Endothelial cell of umbilical vein (primary cell): ENCODE results near the gene FMNL1. TPM values are rescaled to one million over a fixed set of nuclear protein-coding genes. Genes with fewer than 3 reads are reported as not detected.

Source experiments
- BruUV-seq: library from RNA; stranded (reverse); fragments of 400-500 nt; replicated peaks from 2 replicates; lab custom pipeline; 2021; lab: Mats Ljungman, UMichigan
- CTCF ChIA-PET: fragments of 300-600, 350-600 bp; sonication (Branson Sonifier 250); formaldehyde crosslinking; loops from one replicate; lab custom pipeline; 2021; ENCODE audit warnings: antibody characterized with exemption, inconsistent platforms; lab: Charles Lee
- POLR2A ChIA-PET: fragments of 300-600, 350-600 bp; sonication (Branson Sonifier 250); formaldehyde crosslinking; loops from one replicate; lab custom pipeline; 2021; ENCODE audit warnings: antibody characterized with exemption, inconsistent platforms; lab: Charles Lee
- DNase-seq: peaks from one replicate; pipeline ENCODE4 v3.0.0-alpha.2; 2011; ENCODE audit warnings: low read depth, low spot score
- FAIRE-seq: peaks from 2 replicates; lab custom pipeline; 2011; peaks lifted over from hg19 to GRCh38; lab: Jason Lieb, UNC
- H2AFZ ChIP-seq: 2 replicates; pipeline ENCODE4 v1.6.0; 2012; ENCODE audit warnings: low read depth, low read length, control low read depth, inconsistent platforms
- H3K27ac ChIP-seq: 2 replicates; pipeline ENCODE4 v1.5.1; 2011; ENCODE audit warnings: low read depth, mild to moderate bottlenecking, control low read depth, low read length, moderate library complexity; ENCODE audit not compliant: insufficient read depth
- H3K27me3 ChIP-seq, 2 experiments: 2 replicates each; pipeline versions ENCODE4 v1.6.0 to v1.6.1; 2011; ENCODE audit warnings: low read length in 2 of 2, mixed read lengths in 1 of 2; ENCODE audit not compliant: control insufficient read depth in 2 of 2, insufficient read depth in 2 of 2
- H3K36me3 ChIP-seq, 2 experiments: 2 replicates in 1 of 2; 3 replicates in 1 of 2; pipeline ENCODE4 v1.5.1; 2011; ENCODE audit warnings: low read length in 2 of 2, mild to moderate bottlenecking in 1 of 2, moderate library complexity in 1 of 2; ENCODE audit not compliant: control insufficient read depth in 2 of 2, insufficient read depth in 2 of 2; ENCODE audit errors: extremely low read depth in 1 of 2
- H3K4me1 ChIP-seq: 3 replicates; pipeline ENCODE4 v1.5.1; 2011; ENCODE audit warnings: mild to moderate bottlenecking, low read length; ENCODE audit not compliant: control insufficient read depth, insufficient read depth; ENCODE audit errors: extremely low read depth
- H3K4me2 ChIP-seq: 2 replicates; pipeline ENCODE4 v1.6.1; 2011; ENCODE audit warnings: low read length, control low read depth, mixed read lengths; ENCODE audit not compliant: insufficient read depth
- H3K4me3 ChIP-seq, 3 experiments: fragments of 200-600 bp in 1 of 3; sonication (generic), shearing (Covaris generic) in 1 of 3; replicated peaks in 1 of 3; 2 replicates each; pipeline ENCODE4 v1.5.1; 2011 to 2016; ENCODE audit warnings: control low read depth in 3 of 3, low read length in 3 of 3, mild to moderate bottlenecking in 2 of 3, inconsistent platforms in 1 of 3, low read depth in 1 of 3, moderate library complexity in 1 of 3; ENCODE audit not compliant: insufficient read depth in 1 of 3
- H3K79me2 ChIP-seq: 2 replicates; pipeline ENCODE4 v1.6.0; 2012; ENCODE audit warnings: low read length, inconsistent platforms; ENCODE audit not compliant: control insufficient read depth, insufficient read depth
- H3K9ac ChIP-seq: replicated peaks from 2 replicates; pipeline ENCODE3; 2011; ENCODE audit warnings: low read length, control low read depth; ENCODE audit not compliant: insufficient read depth; ENCODE audit errors: extremely low read depth
- H3K9me1 ChIP-seq: replicated peaks from 3 replicates; pipeline ENCODE4 v1.6.0; 2011; ENCODE audit warnings: mild to moderate bottlenecking, low read length; ENCODE audit not compliant: control insufficient read depth, insufficient read depth; ENCODE audit errors: extremely low read depth
- H3K9me3 ChIP-seq: replicated peaks from 2 replicates; pipeline ENCODE4 v1.5.1; 2012; ENCODE audit warnings: low read length, inconsistent platforms; ENCODE audit not compliant: control insufficient read depth, insufficient read depth
- H4K20me1 ChIP-seq: replicated peaks from 2 replicates; pipeline ENCODE3; 2011; ENCODE audit warnings: mild to moderate bottlenecking, low read length; ENCODE audit not compliant: control insufficient read depth, insufficient read depth; ENCODE audit errors: extremely low read depth
- CTCF ChIP-seq, 2 donors: IDR thresholded peaks; 1 replicate in 1 of 2; 2 replicates in 1 of 2; pipeline ENCODE4 v1.5.1; 2011; ENCODE audit warnings: low read length in 2 of 2, mild to moderate bottlenecking in 2 of 2, moderate library complexity in 2 of 2, control low read depth in 1 of 2, inconsistent platforms in 1 of 2, low read depth in 1 of 2; ENCODE audit not compliant: insufficient read depth in 1 of 2; ENCODE audit errors: extremely low read depth in 1 of 2
- EZH2 ChIP-seq: IDR thresholded peaks from 2 replicates; pipeline ENCODE4 v1.6.1; 2012; ENCODE audit warnings: borderline replicate concordance, low read depth, mild to moderate bottlenecking, moderate library complexity, low read length, inconsistent platforms; ENCODE audit not compliant: severe bottlenecking
- FOS ChIP-seq: IDR thresholded peaks from 2 replicates; pipeline ENCODE4 v1.6.1; 2011; ENCODE audit warnings: mild to moderate bottlenecking, low read length, moderate library complexity, borderline replicate concordance; ENCODE audit not compliant: insufficient read depth
- GATA2 ChIP-seq: IDR thresholded peaks from 2 replicates; pipeline ENCODE4 v1.7.0; 2011; ENCODE audit warnings: low read depth, mild to moderate bottlenecking, moderate library complexity, mixed read lengths, low read length; ENCODE audit not compliant: insufficient read length, insufficient read depth
- JUN ChIP-seq: IDR thresholded peaks from 2 replicates; pipeline ENCODE4 v1.6.1; 2011; ENCODE audit warnings: borderline replicate concordance, low read depth; ENCODE audit not compliant: insufficient read length, insufficient read depth
- MAX ChIP-seq: IDR thresholded peaks from 2 replicates; pipeline ENCODE4 v1.6.1; 2011; ENCODE audit not compliant: insufficient read depth, insufficient read length
- MYC ChIP-seq: IDR thresholded peaks from one replicate; pipeline ENCODE4 v1.6.1; 2011; ENCODE audit warnings: mild to moderate bottlenecking, low read depth, low read length
- POLR2A ChIP-seq: IDR thresholded peaks from 2 replicates; pipeline ENCODE4 v1.6.1; 2012; ENCODE audit warnings: low read depth, mild to moderate bottlenecking, control low read depth, low read length
- POLR2AphosphoS5 ChIP-seq: IDR thresholded peaks from 2 replicates; pipeline ENCODE4 v1.6.1; 2012; ENCODE audit warnings: low read depth, mild to moderate bottlenecking, control low read depth, low read length, moderate library complexity; ENCODE audit not compliant: insufficient read depth
- dilution Hi-C: fragments of 300-500 bp; cut with MboI; formaldehyde crosslinking; loops from one replicate; pipeline ENCODE4 v1.15.0; 2019; ENCODE audit warnings: low sequenced_read_pairs; ENCODE audit not compliant: extremely low pct_ligation_motif_present
- intact Hi-C: fragments of 100-400 bp; cut with micrococcal nuclease; formaldehyde crosslinking; loops from one replicate; pipeline ENCODE4 v1.10.0; 2022
- polyA plus RNA-seq, 4 experiments: library from polyadenylated mRNA; depleted of rRNA in 3 of 4; stranded (reverse) in 3 of 4; unstranded in 1 of 4; fragments of >200 nt; gene quantifications; 2 replicates each; pipeline versions ENCODE4 v1.2.1 to v1.2.3, GENCODE V29; 2011 to 2012; ENCODE audit warnings: missing spikeins in 1 of 4
- total RNA-seq: library from RNA; stranded (reverse); gene quantifications from 2 replicates; pipeline ENCODE4 v1.2.3, GENCODE V29; 2021

FMNL1 gene
- total and polyA plus RNA-seq, 2 donors (not counting 3 experiments of a cell fraction or from before 2014, with no cell fraction given): 0.95 to 1.6 TPM

- H3K9ac ChIP-seq: no peak overlapping the region
- H3K4me3 ChIP-seq: no peak overlapping the region
- peak; percentile 78 for FAIRE-seq
- no peaks in the 10 kb centered on the region for H3K27me3 ChIP-seq
- no peak overlapping the region for H3K27ac ChIP-seq
- ChIA-PET CTCF (interaction anchor here (0.6 to 10.5 kb wide), 29 partner anchors 9 to 420 kb away, joined by 3 to 476 read pairs (median 5); partner anchors contain the start of genes ACBD4, HEXIM1, HEXIM2 and PLCD3), POLR2A (interaction anchor here (1.3 to 3.1 kb wide), 3 partner anchors 36 to 63 kb away, joined by 6 to 67 read pairs (median 8); partner anchors contain the start of genes ACBD4, HEXIM1 and HEXIM2)
- peak overlapping the region; percentile 82 for H2AFZ ChIP-seq
- intact Hi-C loops (loop anchor here (1.0 kb wide), 2 partner anchors 48 to 62 kb away; partner anchors contain the start of gene ACBD4), dilution Hi-C loops (no loop called here)
- no peaks in the 10 kb centered on the region for H3K79me2 ChIP-seq
- TF ChIP-seq MAX: no peak
- no peak for TF ChIP-seq GATA2
- TF ChIP-seq EZH2: no peak
- TF ChIP-seq JUN: no peak
- peak; percentile 40 for TF ChIP-seq POLR2AphosphoS5
- TF ChIP-seq MYC: no peak
- no peak for TF ChIP-seq POLR2A
- TF ChIP-seq CTCF (IDR thresholded peaks at IDR 0.05; ENCODE audit: extremely low read depth in 1 of 2, insufficient read depth in 1 of 2, low read depth in 1 of 2, low read length in 2 of 2): peak; percentile 99 to 100
- TF ChIP-seq FOS: no peak
- BruUV-seq: no TSS peak
- H3K4me2 ChIP-seq: no peak overlapping the region
- H3K36me3 ChIP-seq: no peaks in the 10 kb centered on the region
- peak; percentile 86 for DNase-seq
- no peaks in the 10 kb centered on the region for H3K9me1 ChIP-seq
- H3K4me1 ChIP-seq: peaks cover 2% of the 10 kb centered on the region
- no peaks in the 10 kb centered on the region for H3K9me3 ChIP-seq
- no peaks in the 10 kb centered on the region for H4K20me1 ChIP-seq
Observed at GRCh38 chr17:45197555-45198334, 23.9 kb upstream of the FMNL1 start.
